ENCODE measurements around the gene MUC2.

The MUC2 gene

DNA sequence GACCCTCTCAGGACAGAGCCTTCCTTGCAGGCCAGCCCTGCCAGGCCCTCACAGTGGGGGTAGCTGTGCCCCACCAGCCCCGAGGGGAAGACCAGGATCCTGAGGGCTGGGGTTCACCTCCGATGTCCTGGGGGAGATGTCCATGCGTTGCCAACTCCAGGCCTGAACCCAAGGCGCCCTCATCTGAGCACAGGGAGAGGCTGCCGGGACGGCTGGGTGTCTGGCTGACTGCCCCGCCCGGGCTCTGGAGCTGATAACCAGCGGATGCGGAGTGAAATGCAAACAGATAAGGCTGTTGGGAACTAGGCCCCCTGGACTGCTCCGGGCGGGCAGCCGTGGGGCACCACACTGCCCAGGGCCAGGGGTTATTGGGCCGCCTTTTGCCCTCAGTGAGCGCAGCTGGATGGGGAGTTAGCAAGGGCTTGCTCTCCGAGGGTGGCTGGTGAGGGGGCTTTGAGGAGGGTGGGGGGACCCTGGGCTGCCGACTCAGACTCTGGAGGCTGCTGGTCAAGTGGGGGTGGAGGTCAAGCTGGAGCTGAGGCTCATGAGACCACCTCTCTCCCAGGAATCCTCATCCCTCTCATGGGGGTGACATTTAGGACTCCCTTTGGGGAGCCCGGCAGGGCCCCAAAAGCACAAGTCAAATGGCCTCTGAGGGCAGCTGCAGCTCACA lies 32.6 kb upstream of the MUC2 start:
- H3K27ac ChIP-seq: peak overlapping the region; percentile 10; the same call in 1 of the 2 replicates

DNA sequence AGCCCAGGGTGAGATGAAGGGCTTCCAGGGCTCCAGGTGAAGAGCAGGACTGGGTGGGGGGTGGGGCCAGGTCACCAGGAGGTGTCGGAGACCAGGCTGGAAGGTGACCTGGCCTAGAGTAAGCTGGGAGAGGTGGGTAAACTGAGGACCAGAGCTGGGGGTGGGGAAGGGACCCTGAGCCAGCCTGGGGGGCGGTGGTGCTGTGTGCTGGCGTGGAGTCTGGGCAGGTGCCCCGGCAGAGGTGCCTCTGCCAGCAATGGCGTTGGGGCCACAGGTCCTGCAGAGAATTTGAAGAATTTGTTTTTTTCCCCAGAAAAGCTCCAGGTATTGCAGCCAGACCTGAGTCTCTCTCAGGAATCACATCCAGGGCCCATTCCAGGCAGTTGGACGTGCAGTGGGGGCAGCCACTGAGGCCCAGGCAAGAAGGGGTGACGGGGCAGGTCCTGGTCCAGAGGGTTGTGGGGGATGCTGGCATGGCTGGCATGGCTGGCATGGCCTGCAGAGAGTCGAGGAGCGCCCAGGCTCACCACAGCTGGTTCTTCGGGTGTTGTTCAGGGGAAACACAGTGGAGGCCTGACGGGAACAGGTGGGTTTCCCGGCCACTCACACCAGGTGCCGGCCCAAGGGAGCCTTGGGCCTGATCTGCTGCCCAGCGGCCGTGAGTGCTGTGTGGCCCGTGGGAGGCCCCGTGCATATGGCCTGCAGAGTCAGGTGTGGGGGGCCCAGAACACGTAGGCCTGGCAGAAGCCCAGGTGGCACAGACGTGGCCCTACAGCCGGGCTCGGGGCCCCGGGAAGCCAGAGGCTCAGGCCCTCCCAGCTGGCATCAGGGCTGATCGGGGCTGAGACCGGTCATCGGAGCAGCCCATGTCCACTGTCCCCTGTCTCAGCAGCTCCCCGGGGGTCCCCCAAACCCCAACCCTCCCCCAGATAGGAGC lies 31.8 kb upstream of the MUC2 start:
- TF ChIP-seq, protein P1, sequence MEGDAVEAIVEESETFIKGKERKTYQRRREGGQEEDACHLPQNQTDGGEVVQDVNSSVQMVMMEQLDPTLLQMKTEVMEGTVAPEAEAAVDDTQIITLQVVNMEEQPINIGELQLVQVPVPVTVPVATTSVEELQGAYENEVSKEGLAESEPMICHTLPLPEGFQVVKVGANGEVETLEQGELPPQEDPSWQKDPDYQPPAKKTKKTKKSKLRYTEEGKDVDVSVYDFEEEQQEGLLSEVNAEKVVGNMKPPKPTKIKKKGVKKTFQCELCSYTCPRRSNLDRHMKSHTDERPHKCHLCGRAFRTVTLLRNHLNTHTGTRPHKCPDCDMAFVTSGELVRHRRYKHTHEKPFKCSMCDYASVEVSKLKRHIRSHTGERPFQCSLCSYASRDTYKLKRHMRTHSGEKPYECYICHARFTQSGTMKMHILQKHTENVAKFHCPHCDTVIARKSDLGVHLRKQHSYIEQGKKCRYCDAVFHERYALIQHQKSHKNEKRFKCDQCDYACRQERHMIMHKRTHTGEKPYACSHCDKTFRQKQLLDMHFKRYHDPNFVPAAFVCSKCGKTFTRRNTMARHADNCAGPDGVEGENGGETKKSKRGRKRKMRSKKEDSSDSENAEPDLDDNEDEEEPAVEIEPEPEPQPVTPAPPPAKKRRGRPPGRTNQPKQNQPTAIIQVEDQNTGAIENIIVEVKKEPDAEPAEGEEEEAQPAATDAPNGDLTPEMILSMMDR (conservative IDR thresholded peaks at IDR 0.05): no peak
- H3K27ac ChIP-seq: no peak overlapping the region

More for the DNA sequence above, 32.6 kb upstream of the MUC2 start:
- TF ChIP-seq, protein P1 (conservative IDR thresholded peaks at IDR 0.05): no peak

DNA sequence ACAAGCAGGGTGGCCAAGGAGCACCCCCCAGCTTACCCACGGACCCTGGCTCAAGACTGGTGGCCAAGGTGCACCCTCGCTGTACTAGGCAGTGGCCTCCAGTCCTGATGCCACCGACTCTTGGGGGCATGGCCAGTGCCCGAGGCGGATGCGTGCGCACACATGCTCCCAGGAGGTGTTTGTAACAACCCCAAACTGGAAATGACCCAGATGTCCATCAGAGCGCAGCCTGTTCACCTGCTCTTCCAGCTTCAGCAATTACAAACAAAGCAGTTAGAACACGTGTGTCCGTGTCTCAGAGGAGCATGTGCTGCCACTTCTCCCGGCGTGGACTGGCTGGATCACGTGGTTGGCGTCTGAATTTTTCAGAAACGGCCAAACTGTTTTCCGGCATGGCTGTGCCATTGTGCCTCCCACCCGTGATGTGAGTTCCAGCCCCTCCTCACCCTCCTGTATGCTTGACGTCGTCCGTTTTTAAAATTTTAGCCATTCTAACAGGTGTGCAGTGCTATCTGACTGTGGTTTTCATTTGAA lies 31.0 kb upstream of the MUC2 start:
- TF ChIP-seq, protein P1 (conservative IDR thresholded peaks at IDR 0.05): no peak
- no peak overlapping the region for H3K27ac ChIP-seq

DNA sequence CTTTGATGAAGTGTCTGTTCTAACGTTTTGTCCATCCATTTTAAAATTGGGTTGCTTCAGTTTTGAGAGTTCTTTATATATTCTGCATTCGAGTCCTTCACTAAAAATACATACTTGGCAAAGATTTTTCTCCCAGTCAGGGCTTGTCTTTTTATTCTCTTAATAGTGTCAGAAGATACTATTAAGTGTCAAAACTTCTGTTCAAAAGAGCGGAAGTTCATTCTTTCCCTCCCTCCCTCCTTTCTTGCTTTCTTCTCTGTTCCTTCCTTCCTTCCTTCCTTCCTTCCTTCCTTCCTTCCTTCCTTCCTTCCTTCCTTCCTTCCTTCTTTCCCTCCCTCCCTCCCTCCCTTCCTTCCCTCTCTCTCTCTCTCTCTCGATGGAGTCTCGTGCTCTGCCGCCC lies 30.5 kb upstream of the MUC2 start:
- no peak overlapping the region for H3K27ac ChIP-seq
- TF ChIP-seq, protein P1 (conservative IDR thresholded peaks at IDR 0.05): no peak

DNA sequence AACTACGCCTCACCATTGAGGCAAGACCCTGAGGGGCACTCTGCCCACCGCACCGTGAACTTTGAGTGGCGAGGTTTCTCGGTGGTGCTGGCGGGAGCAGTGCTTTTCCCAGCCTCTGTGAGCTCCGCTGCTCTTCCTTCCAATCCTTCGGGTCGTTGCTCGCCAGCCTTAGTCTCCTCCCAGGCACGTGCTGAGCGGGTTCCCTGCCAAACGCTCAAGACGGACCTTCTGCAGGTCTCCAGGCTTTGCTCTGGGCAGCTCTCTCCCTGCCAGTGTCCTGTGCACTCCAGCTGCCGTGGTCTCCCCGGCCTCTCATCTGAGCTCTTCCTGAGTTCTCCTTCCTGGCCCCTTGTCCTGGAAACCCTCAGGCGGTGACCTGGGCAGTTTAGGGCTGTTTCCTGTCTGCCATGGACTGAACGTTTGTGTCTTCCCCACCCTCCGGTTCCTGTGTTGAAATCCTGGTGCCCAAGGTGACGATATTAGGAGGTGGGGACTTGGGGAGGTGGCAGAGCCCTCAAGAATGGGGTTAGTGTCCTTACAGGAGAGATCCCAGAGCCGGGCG lies 27.0 kb upstream of the MUC2 start:
- H3K27ac ChIP-seq: no peak overlapping the region
- TF ChIP-seq, protein P1 (conservative IDR thresholded peaks at IDR 0.05): no peak

DNA sequence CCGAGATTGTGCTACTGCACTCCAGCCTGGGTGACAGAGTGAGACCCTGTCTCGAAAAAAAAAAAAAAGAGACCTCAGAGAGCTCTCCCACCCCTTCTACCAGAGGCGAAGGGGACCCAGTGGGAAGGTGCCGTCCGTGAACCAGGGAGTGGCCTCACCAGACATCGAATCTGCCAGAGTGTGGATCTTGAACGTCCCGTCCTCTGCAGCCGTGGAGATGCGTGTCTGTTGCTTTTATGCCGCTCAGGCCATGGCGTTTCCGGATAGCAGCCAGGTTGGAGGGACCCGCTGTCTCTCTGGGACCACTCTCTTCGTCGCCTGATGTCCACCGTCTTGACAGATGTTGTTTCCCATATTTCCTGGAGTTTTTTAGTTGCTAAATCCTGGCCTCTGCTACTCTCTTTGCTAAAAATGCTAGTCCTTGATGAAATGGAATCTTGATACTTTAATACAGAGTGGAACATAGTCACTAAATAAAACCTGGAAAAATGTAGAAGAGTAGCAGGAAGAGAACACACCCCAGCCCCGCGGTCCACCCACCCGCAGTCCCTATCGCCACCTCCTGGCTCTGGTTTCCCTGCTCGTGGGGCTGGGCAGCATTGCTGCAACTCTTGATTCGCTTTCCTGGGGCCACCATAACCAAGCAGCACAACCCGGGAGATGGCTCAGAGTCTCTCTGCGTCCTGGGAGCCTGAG lies 26.2 kb upstream of the MUC2 start:
- TF ChIP-seq, protein P1 (conservative IDR thresholded peaks at IDR 0.05): no peak

More for the DNA sequence above, 26.2 kb upstream of the MUC2 start:
- H3K27ac ChIP-seq: no peak overlapping the region
